Measurements from ENCODE around the gene LRRC31.

Gene LRRC31

GRCh38 chr3:169869484-169870220 lies at the start of gene LRRC31:
LRRC31 (minus strand) TSS chr3:169869935; CDS start chr3:169869807, 128 bp downstream.
- DNase-seq (ENCODE audit: low read depth, low spot score), result no peak

GRCh38 chr3:169914321-169914720 lies 44.6 kb upstream of the LRRC31 start:
- no peak for DNase-seq (ENCODE audit: low read depth, low spot score)

GRCh38 chr3:169913323-169913722 lies 43.6 kb upstream of the LRRC31 start:
- no peak for DNase-seq (ENCODE audit: low read depth, low spot score)

- no peak for DNase-seq (ENCODE audit: low read depth, low spot score)
Observed at GRCh38 chr3:169911272-169911671, 41.5 kb upstream of the LRRC31 start, which contains the start of gene SAMD7. SAMD7 (plus strand) TSS chr3:169911572; CDS start chr3:169919499, 7,927 bp downstream.

GRCh38 chr3:169907944-169908343 lies 38.2 kb upstream of the LRRC31 start:
- DNase-seq (ENCODE audit: low read depth, low spot score), result no peak

GRCh38 chr3:169907476-169907875 lies 37.7 kb upstream of the LRRC31 start:
- DNase-seq (ENCODE audit: low read depth, low spot score), result no peak

- no peak for DNase-seq (ENCODE audit: low read depth, low spot score)
Observed at GRCh38 chr3:169905404-169905803, 35.7 kb upstream of the LRRC31 start.

- no peak for DNase-seq (ENCODE audit: low read depth, low spot score)
Observed at GRCh38 chr3:169901453-169901852, 31.7 kb upstream of the LRRC31 start.

- DNase-seq (ENCODE audit: low read depth, low spot score), result no peak
Observed at GRCh38 chr3:169897284-169897683, 27.5 kb upstream of the LRRC31 start.

GRCh38 chr3:169895072-169895471 lies 25.3 kb upstream of the LRRC31 start:
- no peak for DNase-seq (ENCODE audit: low read depth, low spot score)

- no peak for DNase-seq (ENCODE audit: low read depth, low spot score)
Observed at GRCh38 chr3:169894110-169894509, 24.4 kb upstream of the LRRC31 start.

GRCh38 chr3:169891886-169892285 lies 22.2 kb upstream of the LRRC31 start:
- DNase-seq (ENCODE audit: low read depth, low spot score), result no peak

- no peak for DNase-seq (ENCODE audit: low read depth, low spot score)
Observed at GRCh38 chr3:169886671-169887070, 16.9 kb upstream of the LRRC31 start.

GRCh38 chr3:169880576-169881250 lies 11.0 kb upstream of the LRRC31 start:
- no peak for DNase-seq (ENCODE audit: low read depth, low spot score)

- DNase-seq (ENCODE audit: low read depth, low spot score), result no peak
Observed at GRCh38 chr3:169879845-169880575, 10.3 kb upstream of the LRRC31 start.

- no peak for DNase-seq (ENCODE audit: low read depth, low spot score)
Observed at GRCh38 chr3:169879013-169879557, 9.3 kb upstream of the LRRC31 start.

GRCh38 chr3:169871129-169871886 lies 1.6 kb upstream of the LRRC31 start:
- DNase-seq (ENCODE audit: low read depth, low spot score), result no peak

- no peak for DNase-seq (ENCODE audit: low read depth, low spot score)
Observed at GRCh38 chr3:169868369-169868768, 1.4 kb downstream of the LRRC31 start.

- no peak for DNase-seq (ENCODE audit: low read depth, low spot score)
Observed at GRCh38 chr3:169867584-169868210, 2.0 kb downstream of the LRRC31 start.

GRCh38 chr3:169865176-169865767 lies 4.5 kb downstream of the LRRC31 start:
- DNase-seq (ENCODE audit: low read depth, low spot score), result peak; percentile 7
